ENCODE measurements around the gene WDR33.

Gene WDR33

GRCh38 chr2:127685410-127686080 lies 125.4 kb downstream of the WDR33 start:
- no peak for TF ChIP-seq CTCF (IDR thresholded peaks at IDR 0.05)
- H3K36me3 Mint-ChIP-seq (ENCODE audit: low read depth), result peaks cover 3% of the 10 kb centered on the region
- peaks cover 25% of the 10 kb centered on the region for H3K9me3 Mint-ChIP-seq
- no peak overlapping the region for H3K4me3 Mint-ChIP-seq
- no peak for DNase-seq
- peaks cover 22% of the 10 kb centered on the region for H3K27me3 Mint-ChIP-seq (ENCODE audit: low read depth, poor library complexity)
- H3K27ac Mint-ChIP-seq, result no peak overlapping the region
- no peaks in the 10 kb centered on the region for H3K4me1 Mint-ChIP-seq

GRCh38 chr2:127683757-127684156 lies 127.2 kb downstream of the WDR33 start:
- H3K4me3 Mint-ChIP-seq, result no peak overlapping the region
- no peaks in the 10 kb centered on the region for H3K36me3 Mint-ChIP-seq (ENCODE audit: low read depth)

GRCh38 chr2:127683056-127683455 lies 127.9 kb downstream of the WDR33 start:
- Mint-ChIP-seq H3K4me1 (no peaks in the 10 kb centered on the region), H3K4me3 (no peak overlapping the region), H3K27ac (no peak overlapping the region), H3K9me3 (peaks cover 3% of the 10 kb centered on the region), H3K27me3 (ENCODE audit: low read depth, poor library complexity) (peaks cover 33% of the 10 kb centered on the region), H3K36me3 (ENCODE audit: low read depth) (no peaks in the 10 kb centered on the region)
- no peak for TF ChIP-seq CTCF (IDR thresholded peaks at IDR 0.05)
- no peak for DNase-seq

More at GRCh38 chr2:127683757-127684156, 127.2 kb downstream of the WDR33 start:
- Mint-ChIP-seq H3K4me1 (no peaks in the 10 kb centered on the region), H3K27me3 (ENCODE audit: low read depth, poor library complexity) (peaks cover 26% of the 10 kb centered on the region), H3K27ac (no peak overlapping the region), H3K9me3 (peaks cover 10% of the 10 kb centered on the region)
- no peak for DNase-seq
- no peak for TF ChIP-seq CTCF (IDR thresholded peaks at IDR 0.05)

GRCh38 chr2:127681976-127682857 lies 128.8 kb downstream of the WDR33 start:
- DNase-seq, result no peak
- Mint-ChIP-seq H3K27me3 (ENCODE audit: low read depth, poor library complexity) (peaks cover 40% of the 10 kb centered on the region), H3K9me3 (no peaks in the 10 kb centered on the region), H3K4me1 (no peaks in the 10 kb centered on the region), H3K27ac (no peak overlapping the region), H3K4me3 (no peak overlapping the region), H3K36me3 (ENCODE audit: low read depth) (no peaks in the 10 kb centered on the region)
- no peak for TF ChIP-seq CTCF (IDR thresholded peaks at IDR 0.05)

GRCh38 chr2:127681288-127681804 lies 129.6 kb downstream of the WDR33 start:
- H3K4me1 Mint-ChIP-seq, result no peaks in the 10 kb centered on the region
- H3K27me3 Mint-ChIP-seq (ENCODE audit: low read depth, poor library complexity), result peaks cover 40% of the 10 kb centered on the region
- TF ChIP-seq CTCF (IDR thresholded peaks at IDR 0.05), result no peak
- H3K27ac Mint-ChIP-seq, result no peak overlapping the region
- H3K9me3 Mint-ChIP-seq, result no peaks in the 10 kb centered on the region
- H3K4me3 Mint-ChIP-seq, result no peak overlapping the region
- no peak for DNase-seq
- H3K36me3 Mint-ChIP-seq (ENCODE audit: low read depth), result no peaks in the 10 kb centered on the region

Data from nephron progenitor cell (in vitro differentiated cells).